Esophagus squamous epithelium (tissue), 5 donors: ENCODE measurements around the gene ZDHHC18. TPM values are rescaled to one million over a fixed set of nuclear protein-coding genes. Genes with fewer than 3 reads are reported as not detected.

ENCODE experiments used
- DNase-seq: peaks from one replicate; lab custom pipeline; 2025; lab: John Stamatoyannopoulos, UW
- H3K27ac ChIP-seq, 4 donors: fragments of 200-600 bp; sonication (generic); one replicate each; pipeline ENCODE4 v1.5.1; 2016 to 2019; ENCODE audit warnings: mild to moderate bottlenecking in 1 of 4
- H3K27me3 ChIP-seq, 4 donors: fragments of 200-600 bp; sonication (generic); 1 replicate in 3 of 4; 2 replicates in 1 of 4; pipeline versions ENCODE4 v1.5.1 to v1.6.0; 2017 to 2021; ENCODE audit warnings: antibody characterized with exemption in 1 of 4
- H3K36me3 ChIP-seq, 3 donors: fragments of 200-600 bp; sonication (generic); one replicate each; pipeline ENCODE4 v1.5.1; 2016 to 2019
- H3K4me1 ChIP-seq, 3 donors: fragments of 200-600 bp; sonication (generic); one replicate each; pipeline ENCODE4 v1.5.1; 2017 to 2019
- H3K4me3 ChIP-seq, 4 donors: fragments of 200-600 bp; sonication (generic); 1 replicate in 3 of 4; 2 replicates in 1 of 4; pipeline ENCODE4 v1.5.1; 2016 to 2019; ENCODE audit warnings: mild to moderate bottlenecking in 2 of 4, moderate library complexity in 1 of 4
- H3K9me3 ChIP-seq, 3 donors: fragments of 200-600 bp; sonication (generic); one replicate each; pipeline ENCODE4 v1.5.1; 2016 to 2019
- POLR2A ChIP-seq, 4 donors: fragments of 450-650 bp; IDR thresholded peaks; one replicate each; pipeline ENCODE4 v1.6.1; 2017; ENCODE audit warnings: antibody characterized with exemption in 4 of 4, mild to moderate bottlenecking in 4 of 4, moderate library complexity in 3 of 4
- WGBS, 2 donors: methylation state at CpG; one replicate each; pipeline ENCODE4 v1.1.5; 2018; 5-methylcytosine and 5-hydroxymethylcytosine counted together
- intact Hi-C: fragments of 100-400 bp; cut with DNase I; formaldehyde crosslinking; loops from one replicate; pipeline ENCODE4 v1.15.0; 2022
- total RNA-seq, 4 donors: library from RNA; depleted of rRNA; stranded (reverse); fragments of >200 nt; gene quantifications; one replicate each; pipeline ENCODE4 v1.1.0, GENCODE V29; 2016
- TF ChIP-seq, protein P1 (sequence below), 6 experiments: fragments of 450-650 bp in 4 of 6; fragments of 200-600 bp in 2 of 6; sonication (generic) in 2 of 6; IDR thresholded peaks; one replicate each; pipeline ENCODE4 v1.5.1; 2016 to 2019; ENCODE audit warnings: antibody characterized with exemption in 6 of 6, mild to moderate bottlenecking in 4 of 6, moderate library complexity in 4 of 6
- donor health status: DM: yes; HTN: yes; CAD: no.

ZDHHC18 gene
- total RNA-seq, 4 donors from 2014 or later, result 24.5 to 34.4 (median 29.4) TPM

DNA sequence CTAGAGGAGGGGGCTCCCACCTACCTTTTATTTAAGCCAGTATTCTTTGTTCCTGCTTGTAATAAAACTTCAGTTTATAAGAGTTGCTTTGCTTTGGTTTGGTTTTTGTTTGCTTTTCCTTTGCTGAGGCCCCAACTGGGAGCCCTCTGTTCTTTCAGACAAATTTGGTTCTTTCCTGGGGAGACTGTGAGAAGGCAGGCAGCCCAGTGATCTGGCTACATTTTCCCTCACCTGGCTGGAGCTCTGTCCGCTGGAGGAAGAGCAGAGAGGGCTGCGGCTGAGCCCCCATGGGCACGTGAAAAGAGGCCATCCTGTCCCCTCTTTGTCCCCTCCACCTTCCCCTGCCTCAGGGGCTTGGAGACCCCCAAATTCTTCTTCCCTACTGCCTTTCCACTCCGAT, 29.1 kb downstream of the ZDHHC18 start:
- Histone ChIP-seq H3K9me3 (no peaks in the 10 kb centered on the region), H3K27ac (peak overlapping the region; percentile 91 to 100 (median 98)), H3K4me1 (peaks cover 28 to 96% (median 64%) of the 10 kb centered on the region in 3 donors), H3K4me3 (no peak overlapping the region), H3K27me3 (no peaks in the 10 kb centered on the region), H3K36me3 (peaks cover 29 to 54% (median 32%) of the 10 kb centered on the region in 3 donors)
- intact Hi-C loops, result no loop called here
- TF ChIP-seq, protein P1, sequence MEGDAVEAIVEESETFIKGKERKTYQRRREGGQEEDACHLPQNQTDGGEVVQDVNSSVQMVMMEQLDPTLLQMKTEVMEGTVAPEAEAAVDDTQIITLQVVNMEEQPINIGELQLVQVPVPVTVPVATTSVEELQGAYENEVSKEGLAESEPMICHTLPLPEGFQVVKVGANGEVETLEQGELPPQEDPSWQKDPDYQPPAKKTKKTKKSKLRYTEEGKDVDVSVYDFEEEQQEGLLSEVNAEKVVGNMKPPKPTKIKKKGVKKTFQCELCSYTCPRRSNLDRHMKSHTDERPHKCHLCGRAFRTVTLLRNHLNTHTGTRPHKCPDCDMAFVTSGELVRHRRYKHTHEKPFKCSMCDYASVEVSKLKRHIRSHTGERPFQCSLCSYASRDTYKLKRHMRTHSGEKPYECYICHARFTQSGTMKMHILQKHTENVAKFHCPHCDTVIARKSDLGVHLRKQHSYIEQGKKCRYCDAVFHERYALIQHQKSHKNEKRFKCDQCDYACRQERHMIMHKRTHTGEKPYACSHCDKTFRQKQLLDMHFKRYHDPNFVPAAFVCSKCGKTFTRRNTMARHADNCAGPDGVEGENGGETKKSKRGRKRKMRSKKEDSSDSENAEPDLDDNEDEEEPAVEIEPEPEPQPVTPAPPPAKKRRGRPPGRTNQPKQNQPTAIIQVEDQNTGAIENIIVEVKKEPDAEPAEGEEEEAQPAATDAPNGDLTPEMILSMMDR (IDR thresholded peaks at IDR 0.05), result no peak
- no peak for TF ChIP-seq POLR2A (IDR thresholded peaks at IDR 0.05)
- 72 to 94% methylated on average over 3 to 4 of the region's 4 CpGs for WGBS, 2 donors
- DNase-seq, result no peak

DNA sequence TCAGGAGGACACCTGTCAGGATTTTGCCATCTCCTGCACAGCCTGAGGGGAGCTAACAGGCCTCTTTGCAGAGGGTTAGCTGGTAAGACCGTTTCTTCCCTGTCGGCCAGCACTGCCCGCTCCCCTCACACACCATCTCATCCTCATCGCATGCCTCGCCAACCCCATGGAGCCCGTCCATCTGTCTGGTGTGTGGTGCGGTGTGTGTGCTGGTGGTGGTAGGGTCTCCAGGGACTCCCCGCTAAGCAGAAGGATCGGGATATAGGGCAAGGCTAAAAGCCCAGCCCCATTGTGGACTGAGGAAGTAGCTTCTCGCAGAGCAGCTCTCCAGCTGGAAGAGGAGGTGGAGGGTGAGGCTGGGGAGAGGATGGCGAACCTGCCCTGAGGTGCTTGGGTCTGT, 29.7 kb downstream of the ZDHHC18 start:
- H3K4me1 ChIP-seq, result peaks cover 28 to 96% (median 60%) of the 10 kb centered on the region in 3 donors
- no peak overlapping the region for H3K4me3 ChIP-seq
- DNase-seq, result no peak
- peak overlapping the region; percentile 91 to 100 (median 98) for H3K27ac ChIP-seq
- 50 to 85% methylated on average over 1 to 7 of the region's 11 CpGs for WGBS, 2 donors
- TF ChIP-seq, protein P1 (IDR thresholded peaks at IDR 0.05), result no peak
- TF ChIP-seq POLR2A (IDR thresholded peaks at IDR 0.05), result no peak
- intact Hi-C loops, result no loop called here
- H3K36me3 ChIP-seq, result peaks cover 24 to 49% (median 26%) of the 10 kb centered on the region in 3 donors
- no peaks in the 10 kb centered on the region for H3K27me3 ChIP-seq
- H3K9me3 ChIP-seq, result no peaks in the 10 kb centered on the region

DNA sequence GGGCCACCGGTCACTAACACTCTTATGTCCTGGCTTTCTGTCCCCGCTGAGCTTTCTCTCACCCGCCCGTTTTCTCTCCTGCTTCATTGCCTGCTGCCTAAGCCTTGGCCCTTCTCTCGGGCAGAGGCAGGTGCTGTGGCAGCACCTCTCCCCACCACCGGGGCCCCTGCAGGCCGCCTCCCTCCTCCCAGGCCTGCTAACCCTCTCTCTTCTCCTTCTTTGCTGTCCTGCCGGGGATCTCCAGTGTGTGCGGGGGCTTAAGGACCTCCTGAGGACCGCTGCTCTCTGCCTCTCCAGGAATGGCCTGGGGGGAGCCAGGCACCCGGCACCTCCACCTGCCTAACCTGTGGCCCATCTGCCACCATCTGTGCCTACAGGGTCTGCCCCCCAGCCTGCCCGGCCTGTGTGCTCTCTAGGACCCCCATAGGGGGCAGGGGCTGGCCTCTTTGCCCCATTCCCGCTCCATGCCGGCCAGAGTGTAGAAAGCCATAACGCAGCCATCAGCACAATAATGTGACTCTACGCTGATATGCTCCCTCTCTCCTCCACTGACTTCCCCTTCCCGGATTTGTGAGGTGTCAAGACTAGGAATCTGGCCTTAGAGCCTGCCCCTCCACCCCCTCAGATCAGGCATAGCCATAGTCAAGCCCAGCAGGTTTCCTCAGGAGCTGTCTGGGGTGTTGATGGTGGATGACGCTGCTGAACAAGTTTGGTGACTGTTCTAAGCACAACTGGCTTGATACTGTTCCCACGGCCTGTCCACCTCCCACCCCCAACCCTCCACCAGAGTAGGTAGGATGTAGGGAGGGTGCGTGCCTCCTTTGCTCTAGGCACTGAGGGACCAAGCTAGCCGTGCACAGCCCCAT, 30.3 kb downstream of the ZDHHC18 start:
- Histone ChIP-seq H3K4me1 (peaks cover 28 to 96% (median 60%) of the 10 kb centered on the region in 3 donors), H3K36me3 (peaks cover 18 to 42% (median 20%) of the 10 kb centered on the region in 3 donors), H3K9me3 (no peaks in the 10 kb centered on the region), H3K27me3 (no peaks in the 10 kb centered on the region), H3K27ac (peak overlapping the region; percentile 91 to 100 (median 98)), H3K4me3 (peak overlapping the region in 1 of 4 donors; percentile 0)
- WGBS, 2 donors, result 51 to 62% methylated on average over 11 to 15 of the region's 21 CpGs
- intact Hi-C loops, result no loop called here
- TF ChIP-seq, protein P1 (IDR thresholded peaks at IDR 0.05), result peak in 1 of 6 experiments; percentile 2
- TF ChIP-seq POLR2A (IDR thresholded peaks at IDR 0.05), result peak in 1 of 4 donors; percentile 13
- no peak for DNase-seq

DNA sequence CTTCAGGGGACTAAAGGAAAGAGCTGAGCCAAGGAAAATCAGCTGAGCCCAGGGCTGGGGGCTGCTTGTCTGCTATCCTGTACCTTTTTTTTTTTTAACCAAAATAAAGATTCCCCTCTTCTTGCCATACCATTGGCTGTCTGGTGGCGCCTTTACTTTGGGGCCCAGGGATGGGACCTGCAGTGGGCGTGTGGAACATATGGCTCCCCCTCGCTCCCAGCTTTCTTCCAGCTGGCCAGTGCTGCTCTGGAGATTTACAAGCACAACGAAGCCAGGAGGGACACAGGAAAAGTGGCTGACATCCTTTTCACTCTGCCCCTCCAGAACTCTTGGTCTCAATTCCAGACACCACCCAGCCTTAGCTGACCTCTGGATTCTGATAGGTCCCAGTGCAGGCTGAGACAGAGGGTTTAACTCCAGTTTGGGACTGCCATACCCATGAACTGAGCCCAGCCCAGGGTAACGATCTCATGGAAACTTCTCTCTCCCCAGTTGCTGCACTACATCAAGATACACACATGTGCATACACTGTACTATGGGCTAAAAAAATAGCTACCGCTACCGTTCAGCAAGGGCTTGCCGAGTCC, 31.1 kb downstream of the ZDHHC18 start:
- WGBS, 2 donors, result 56 to 59% methylated on average over 3 to 8 of the region's 8 CpGs
- H3K4me1 ChIP-seq, result peaks cover 28 to 100% (median 60%) of the 10 kb centered on the region in 3 donors
- DNase-seq, result no peak
- H3K36me3 ChIP-seq, result peaks cover 13 to 35% (median 13%) of the 10 kb centered on the region in 3 donors
- H3K27me3 ChIP-seq, result no peaks in the 10 kb centered on the region
- intact Hi-C loops, result no loop called here
- no peak for TF ChIP-seq POLR2A (IDR thresholded peaks at IDR 0.05)
- TF ChIP-seq, protein P1 (IDR thresholded peaks at IDR 0.05), result no peak
- no peaks in the 10 kb centered on the region for H3K9me3 ChIP-seq
- no peak overlapping the region for H3K4me3 ChIP-seq
- H3K27ac ChIP-seq, result peak overlapping the region; percentile 91 to 100 (median 98)

DNA sequence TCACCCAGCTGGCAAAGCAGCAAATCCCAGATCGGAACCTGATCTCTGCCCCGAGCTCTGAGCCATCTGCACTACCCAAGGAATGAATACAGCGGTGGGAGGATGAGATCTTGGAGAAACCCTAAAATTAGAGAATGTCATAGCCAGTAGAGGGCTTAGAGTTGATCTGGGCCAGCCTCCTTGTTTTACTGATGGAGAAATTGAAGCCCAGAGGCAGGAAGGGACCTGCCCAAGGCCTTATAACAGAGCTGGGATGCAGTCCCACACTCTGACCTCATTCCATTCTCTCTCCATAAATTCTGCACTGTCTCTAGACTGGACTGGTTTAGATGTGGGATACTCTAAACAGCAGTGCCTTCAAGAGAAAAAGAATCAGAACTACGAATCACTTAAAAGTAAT, 31.7 kb downstream of the ZDHHC18 start:
- Histone ChIP-seq H3K27ac (peak overlapping the region; percentile 91 to 100 (median 98)), H3K4me1 (peaks cover 28 to 96% (median 54%) of the 10 kb centered on the region in 3 donors), H3K27me3 (no peaks in the 10 kb centered on the region), H3K36me3 (peaks cover 7 to 29% (median 11%) of the 10 kb centered on the region in 3 donors), H3K9me3 (no peaks in the 10 kb centered on the region), H3K4me3 (no peak overlapping the region)
- intact Hi-C loops, result no loop called here
- DNase-seq, result no peak
- 23 to 33% methylated on average over 4 of the region's 4 CpGs for WGBS, 2 donors
- TF ChIP-seq POLR2A (IDR thresholded peaks at IDR 0.05), result no peak
- TF ChIP-seq, protein P1 (IDR thresholded peaks at IDR 0.05), result no peak
